GM12878 (cell line): ENCODE measurements around the gene DCC. TPM values are rescaled to one million over a fixed set of nuclear protein-coding genes. Genes with fewer than 3 reads are reported as not detected.

Experiments used
- ATAC-seq: fragments of 200-7000 bp; cut with Tn5 transposase; 3 replicates; pipeline ENCODE4 v1.9.1; 2020; ENCODE audit warnings: mild to moderate bottlenecking, moderate library complexity
- BruUV-seq: library from RNA; stranded (reverse); fragments of 400-500 nt; replicated peaks from 2 replicates; lab custom pipeline; 2021; lab: Mats Ljungman, UMichigan
- CTCF ChIA-PET: fragments of 300-600 bp; sonication (Branson Sonifier 250); formaldehyde crosslinking; extraction: SDS; loops from one replicate; lab custom pipeline; 2021; ENCODE audit warnings: inconsistent platforms; lab: Yijun Ruan, JAX
- POLR2A ChIA-PET: fragments of 350-600 bp; formaldehyde crosslinking; extraction: SDS; loops from one replicate; lab custom pipeline; 2021; ENCODE audit warnings: inconsistent platforms; lab: Charles Lee
- RAD21 ChIA-PET: fragments of 300-600 bp; sonication (Branson Sonifier 250); formaldehyde crosslinking; loops from one replicate; lab custom pipeline; 2023; ENCODE audit warnings: antibody characterized with exemption; ENCODE audit not compliant: unreplicated experiment; lab: Charles Lee
- SMC1A ChIA-PET: fragments of 300-600 bp; sonication (Branson Sonifier 250); formaldehyde crosslinking; loops from one replicate; lab custom pipeline; 2023; ENCODE audit not compliant: unreplicated experiment, uncharacterized antibody; lab: Charles Lee
- DNase-seq: peaks from one replicate; pipeline ENCODE4 v3.0.0-alpha.2; 2011; ENCODE audit warnings: low read depth, low spot score
- FAIRE-seq: peaks from 3 replicates; lab custom pipeline; 2011; peaks lifted over from hg19 to GRCh38; lab: Jason Lieb, UNC
- H2AFZ ChIP-seq: 2 replicates; pipeline ENCODE4 v1.6.0; 2011; ENCODE audit warnings: low read depth, low read length, control low read depth; ENCODE audit not compliant: control insufficient read depth
- H3K27ac ChIP-seq: 2 replicates; pipeline ENCODE4 v1.5.1; 2011; ENCODE audit warnings: control low read depth; ENCODE audit not compliant: control insufficient read depth, insufficient read depth
- H3K27me3 ChIP-seq, 2 experiments: replicated peaks in 1 of 2; 2 replicates each; pipeline versions ENCODE4 v1.6.0 to v1.6.1; 2011; ENCODE audit warnings: low read length in 1 of 2; ENCODE audit not compliant: control insufficient read depth in 2 of 2, insufficient read depth in 2 of 2
- H3K36me3 ChIP-seq, 2 experiments: 2 replicates each; pipeline ENCODE4 v1.5.1; 2011; ENCODE audit warnings: low read length in 1 of 2; ENCODE audit not compliant: control insufficient read depth in 2 of 2, insufficient read depth in 2 of 2
- H3K4me1 ChIP-seq: 2 replicates; pipeline ENCODE4 v1.6.1; 2011; ENCODE audit warnings: mild to moderate bottlenecking, low read length, moderate library complexity, mixed read lengths; ENCODE audit not compliant: control insufficient read depth, insufficient read depth
- H3K4me2 ChIP-seq: 2 replicates; pipeline ENCODE4 v1.6.0; 2011; ENCODE audit warnings: control low read depth; ENCODE audit not compliant: control insufficient read depth, insufficient read depth
- H3K4me3 ChIP-seq: fragments of 200-600 bp; sonication (generic); 2 replicates; pipeline ENCODE4 v1.5.1; 2016
- H3K79me2 ChIP-seq: 2 replicates; pipeline ENCODE4 v1.6.0; 2011; ENCODE audit warnings: low read length; ENCODE audit not compliant: control insufficient read depth, insufficient read depth
- H3K9ac ChIP-seq: 2 replicates; pipeline ENCODE4 v1.8.0; 2011; ENCODE audit warnings: low read length, control low read depth, mixed read lengths; ENCODE audit not compliant: control insufficient read depth, insufficient read depth
- H3K9me3 ChIP-seq: replicated peaks from 3 replicates; pipeline ENCODE4 v1.5.1; 2011; ENCODE audit warnings: mild to moderate bottlenecking, low read length; ENCODE audit not compliant: control insufficient read depth, insufficient read depth
- H4K20me1 ChIP-seq: 2 replicates; pipeline ENCODE4 v1.6.0; 2011; ENCODE audit not compliant: control insufficient read depth, insufficient read depth
- BCL11A ChIP-seq: IDR thresholded peaks from 2 replicates; pipeline ENCODE4 v1.6.1; 2011; ENCODE audit warnings: low read depth, low read length
- CTCF ChIP-seq, 3 experiments: IDR thresholded peaks in 2 of 3; conservative IDR thresholded peaks in 1 of 3; 2 replicates each; pipeline ENCODE4 v1.5.1; 2011; ENCODE audit warnings: low read depth in 3 of 3, low read length in 3 of 3, mild to moderate bottlenecking in 3 of 3, control low read depth in 2 of 3, moderate library complexity in 2 of 3, inconsistent platforms in 1 of 3, mixed read lengths in 1 of 3; ENCODE audit not compliant: control insufficient read depth in 2 of 3, insufficient read depth in 1 of 3; ENCODE audit errors: extremely low read depth in 1 of 3
- HDAC6 ChIP-seq: fragments of 200-600 bp; sonication (generic); IDR thresholded peaks from one replicate; pipeline ENCODE4 v1.8.0; 2017; ENCODE audit warnings: antibody characterized with exemption; ENCODE audit not compliant: unreplicated experiment
- IRF3 ChIP-seq: fragments of 450-650 bp; IDR thresholded peaks from 2 replicates; pipeline ENCODE4 v1.6.1; 2014; ENCODE audit warnings: mild to moderate bottlenecking
- KDM1A ChIP-seq: fragments of 200-600 bp; sonication (generic); IDR thresholded peaks from 2 replicates; pipeline ENCODE4 v1.6.1; 2016; ENCODE audit warnings: borderline replicate concordance
- NBN ChIP-seq: fragments of 450-650 bp; IDR thresholded peaks from 2 replicates; pipeline ENCODE4 v1.6.1; 2016
- NKRF ChIP-seq: fragments of 450-650 bp; conservative IDR thresholded peaks from 2 replicates; pipeline ENCODE4 v1.6.1; 2017; ENCODE audit warnings: mild to moderate bottlenecking, moderate library complexity
- NR2C1 ChIP-seq: fragments of 450-650 bp; IDR thresholded peaks from 2 replicates; pipeline ENCODE4 v1.6.1; 2017; ENCODE audit warnings: antibody characterized with exemption, mild to moderate bottlenecking, moderate library complexity
- POLR2A ChIP-seq: IDR thresholded peaks from 2 replicates; pipeline ENCODE4 v1.6.1; 2011; ENCODE audit warnings: low read depth, mild to moderate bottlenecking, low read length
- POLR2AphosphoS5 ChIP-seq: IDR thresholded peaks from 2 replicates; pipeline ENCODE4 v1.6.1; 2011; ENCODE audit warnings: mild to moderate bottlenecking, low read length, inconsistent platforms
- RAD21 ChIP-seq: IDR thresholded peaks from 2 replicates; pipeline ENCODE4 v1.6.1; 2011; ENCODE audit warnings: mild to moderate bottlenecking, low read depth, low read length, moderate library complexity; ENCODE audit not compliant: insufficient read depth
- RCOR1 ChIP-seq: conservative IDR thresholded peaks from 2 replicates; pipeline ENCODE4 v1.6.1; 2012; ENCODE audit warnings: low read depth, low read length, improper control_type of control experiment
- REST ChIP-seq: IDR thresholded peaks from 2 replicates; pipeline ENCODE4 v1.6.1; 2012; ENCODE audit warnings: mild to moderate bottlenecking, low read depth, low read length
- RFX5 ChIP-seq: IDR thresholded peaks from 2 replicates; pipeline ENCODE4 v1.6.1; 2011; ENCODE audit warnings: low read depth, low read length, improper control_type of control experiment
- SIN3A ChIP-seq: IDR thresholded peaks from 2 replicates; pipeline ENCODE4 v1.6.1; 2012; ENCODE audit warnings: low read depth, low read length, improper control_type of control experiment
- SP1 ChIP-seq: IDR thresholded peaks from one replicate; pipeline ENCODE4 v1.6.1; 2011; ENCODE audit warnings: low read depth, low read length
- SUPT20H ChIP-seq: IDR thresholded peaks from 2 replicates; pipeline ENCODE4 v1.6.1; 2011; ENCODE audit warnings: low read depth, mild to moderate bottlenecking, low read length, moderate library complexity, borderline replicate concordance; ENCODE audit not compliant: control insufficient read depth
- ZBED1 ChIP-seq: IDR thresholded peaks from 2 replicates; pipeline ENCODE4 v1.6.1; 2016; ENCODE audit warnings: borderline replicate concordance
- WGBS: methylation state at CpG from one replicate; pipeline ENCODE4 v1.1.6; 2016; ENCODE audit warnings: low lambda C conversion rate; ENCODE audit not compliant: insufficient replicate concordance, insufficient coverage; ENCODE audit errors: missing lambda C conversion rate; 5-methylcytosine and 5-hydroxymethylcytosine counted together
- in situ Hi-C: fragments of 300-500 bp; cut with MboI; formaldehyde crosslinking; loops from 9 replicates; pipeline ENCODE4 v1.14.3; 2018; ENCODE audit warnings: mixed read lengths
- intact Hi-C: fragments of 100-400 bp; cut with micrococcal nuclease; formaldehyde crosslinking; loops from one replicate; pipeline ENCODE4 v1.14.2; 2022; ENCODE audit not compliant: unreplicated experiment
- polyA plus RNA-seq, 11 experiments: library from polyadenylated mRNA; depleted of rRNA in 4 of 11; unstranded in 6 of 11; stranded (reverse) in 5 of 11; fragments of >200 nt; fragmentation: Nextera tagmentation in 4 of 11; fragmentation: Illumina TruSeq in 1 of 11; extraction: Ambion mirVana in 4 of 11; extraction: Trizol in 1 of 11; gene quantifications; 1 replicate in 1 of 11; 2 replicates in 10 of 11; pipeline versions ENCODE4 v1.2.1 to v1.2.3, GENCODE V29; 2011 to 2016; ENCODE audit warnings: inconsistent platforms in 2 of 11, missing spikeins in 2 of 11, low read depth in 1 of 11
- total RNA-seq, 4 experiments: library from RNA; depleted of rRNA in 3 of 4; stranded (reverse); fragments of >200 nt in 3 of 4; fragmentation: Illumina TruSeq in 1 of 4; extraction: Trizol in 1 of 4; gene quantifications; 2 replicates each; pipeline versions ENCODE4 v1.2.1 to v1.2.3, GENCODE V29; 2013 to 2021

DCC gene
- total and polyA plus RNA-seq, 10 of the 15 experiments (the other 5 are each of a cell fraction or from before 2014, with no cell fraction given): 0.01 TPM; not detected in 9

GRCh38 chr18:53457068-53457467 lies 1117.1 kb downstream of the DCC start:
- H3K4me1 ChIP-seq: no peaks in the 10 kb centered on the region
- no TSS peak for BruUV-seq
- no peak for TF ChIP-seq POLR2AphosphoS5
- TF ChIP-seq SUPT20H: no peak
- no peak for TF ChIP-seq BCL11A
- TF ChIP-seq POLR2A: no peak
- no peak for TF ChIP-seq NBN
- no peak for TF ChIP-seq RFX5
- TF ChIP-seq IRF3: no peak
- no peak for TF ChIP-seq CTCF (IDR thresholded peaks at IDR 0.05 in 2 of 3, conservative IDR thresholded peaks at IDR 0.05 in 1 of 3; ENCODE audit: control insufficient read depth in 2 of 3, extremely low read depth in 1 of 3, insufficient read depth in 1 of 3, low read depth in 3 of 3, low read length in 3 of 3)
- no peak for TF ChIP-seq REST
- TF ChIP-seq SIN3A: no peak
- no peak for TF ChIP-seq KDM1A
- no peak for TF ChIP-seq SP1
- no peak for TF ChIP-seq NKRF
- no peak for TF ChIP-seq RAD21
- TF ChIP-seq NR2C1: no peak
- TF ChIP-seq HDAC6: no peak
- no peak for TF ChIP-seq RCOR1
- no peak for TF ChIP-seq ZBED1
- TF ChIP-seq, all 136 proteins: peak for 0
- Histone ChIP-seq H3K4me2 (no peak overlapping the region), H3K27me3 (no peaks in the 10 kb centered on the region), H3K36me3 (no peaks in the 10 kb centered on the region), H4K20me1 (no peaks in the 10 kb centered on the region), H3K9me3 (no peaks in the 10 kb centered on the region), H2AFZ (no peak overlapping the region), H3K79me2 (no peaks in the 10 kb centered on the region), H3K9ac (no peak overlapping the region), H3K27ac (no peak overlapping the region), H3K4me3 (no peak overlapping the region)
- WGBS: 0% methylated on average over 1 of the region's 1 CpG
- in situ Hi-C loops: no loop called here
- FAIRE-seq: no peak
- ATAC-seq: no peak
- intact Hi-C loops: no loop called here
- ChIA-PET SMC1A (no interaction called here), RAD21 (no interaction called here), POLR2A (no interaction called here), CTCF (no interaction called here)
- no peak for DNase-seq
